ENCODE results near the gene FMN1. TPM values are rescaled to one million over a fixed set of nuclear protein-coding genes. Genes with fewer than 3 reads are reported as not detected.
A peak's percentile ranks its signal among the peaks of the same experiment; 100 is the strongest.

FMN1 gene
- total RNA-seq, 1 donor from 2014 or later: 12.0 TPM

DNA sequence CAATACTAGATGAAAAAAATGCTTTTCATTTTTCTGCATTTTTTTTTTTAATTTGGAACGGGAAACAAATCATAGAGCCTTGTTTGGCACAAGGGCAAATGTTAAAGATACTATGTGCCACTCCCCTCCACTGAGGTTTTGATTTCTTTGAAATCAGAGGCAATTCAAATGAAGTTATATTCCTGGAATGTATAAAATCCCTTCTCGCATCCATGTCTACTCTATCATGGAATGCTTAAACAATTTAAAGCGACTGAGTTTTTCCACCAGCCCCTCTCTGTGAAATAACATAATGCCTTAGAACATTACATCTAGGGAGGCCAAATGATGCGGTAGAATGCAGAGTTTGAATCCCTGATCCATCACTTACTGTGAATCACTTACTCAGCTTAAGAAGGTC lies 69.7 kb downstream of the FMN1 start:
- DNase-seq (ENCODE audit: low spot score): no peak

GRCh38 chr15:33124279-33124678 lies 70.2 kb downstream of the FMN1 start:
- no peak for DNase-seq (ENCODE audit: low spot score)

DNA sequence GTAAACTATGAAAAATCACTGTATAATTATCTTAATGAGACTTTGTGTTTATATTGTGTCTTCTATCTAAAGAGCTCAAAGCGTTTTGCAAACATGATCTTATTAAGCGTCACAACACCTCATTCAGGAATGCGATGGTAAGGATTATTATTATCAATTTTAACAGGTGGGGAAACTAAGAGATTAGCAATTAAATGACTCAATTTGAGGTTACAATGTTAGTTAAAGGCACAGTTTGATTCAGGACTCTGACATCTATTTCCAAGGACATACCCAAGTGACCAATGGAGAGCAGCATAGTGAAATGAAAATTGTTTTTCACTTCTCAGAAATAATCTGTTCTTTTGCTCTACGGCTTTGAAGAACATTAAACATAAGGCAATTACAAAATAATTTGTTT lies 74.6 kb downstream of the FMN1 start:
- DNase-seq (ENCODE audit: low spot score): no peak

- no peak for DNase-seq (ENCODE audit: low spot score)
Measured at GRCh38 chr15:33119273-33119672, 75.2 kb downstream of the FMN1 start.

DNA sequence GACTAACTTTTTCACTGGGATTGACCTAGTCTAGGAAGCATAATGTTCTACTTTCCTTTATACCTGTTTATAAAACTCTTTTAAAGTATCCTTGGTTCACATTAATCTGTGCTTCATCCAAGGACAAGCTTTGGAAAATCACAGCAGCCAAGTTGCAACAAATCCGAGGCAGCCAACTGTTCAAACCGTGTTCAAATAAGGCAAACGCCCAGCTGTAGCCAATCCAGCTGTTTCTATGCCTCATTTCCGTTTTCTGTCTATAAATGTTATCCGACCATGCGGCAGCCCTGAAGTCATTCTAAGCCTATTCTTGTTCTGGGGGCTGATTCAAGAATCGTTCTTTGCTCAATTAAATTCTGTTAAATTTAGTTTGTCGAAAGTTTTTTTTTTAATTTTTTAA lies 78.3 kb downstream of the FMN1 start:
- DNase-seq (ENCODE audit: low spot score): no peak

- no peak for DNase-seq (ENCODE audit: low spot score)
Measured at GRCh38 chr15:33115191-33115861, 79.2 kb downstream of the FMN1 start.

DNA sequence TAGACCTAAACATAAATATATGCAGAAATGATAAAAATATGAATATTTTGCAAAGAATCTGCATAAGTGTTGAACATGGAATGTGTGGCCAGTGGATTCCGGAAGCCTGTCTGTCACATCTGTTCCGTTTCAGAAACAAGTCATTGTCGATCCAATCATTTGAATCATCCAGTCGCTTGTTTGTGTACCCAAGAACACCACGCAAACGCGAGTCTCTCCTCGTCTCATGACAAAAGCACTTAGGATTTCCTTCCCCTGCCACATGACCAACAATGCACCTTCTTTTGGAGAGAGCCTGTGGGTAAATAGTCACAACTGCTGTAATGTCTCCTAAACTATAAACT lies 80.2 kb downstream of the FMN1 start:
- no peak for DNase-seq (ENCODE audit: low spot score)

DNA sequence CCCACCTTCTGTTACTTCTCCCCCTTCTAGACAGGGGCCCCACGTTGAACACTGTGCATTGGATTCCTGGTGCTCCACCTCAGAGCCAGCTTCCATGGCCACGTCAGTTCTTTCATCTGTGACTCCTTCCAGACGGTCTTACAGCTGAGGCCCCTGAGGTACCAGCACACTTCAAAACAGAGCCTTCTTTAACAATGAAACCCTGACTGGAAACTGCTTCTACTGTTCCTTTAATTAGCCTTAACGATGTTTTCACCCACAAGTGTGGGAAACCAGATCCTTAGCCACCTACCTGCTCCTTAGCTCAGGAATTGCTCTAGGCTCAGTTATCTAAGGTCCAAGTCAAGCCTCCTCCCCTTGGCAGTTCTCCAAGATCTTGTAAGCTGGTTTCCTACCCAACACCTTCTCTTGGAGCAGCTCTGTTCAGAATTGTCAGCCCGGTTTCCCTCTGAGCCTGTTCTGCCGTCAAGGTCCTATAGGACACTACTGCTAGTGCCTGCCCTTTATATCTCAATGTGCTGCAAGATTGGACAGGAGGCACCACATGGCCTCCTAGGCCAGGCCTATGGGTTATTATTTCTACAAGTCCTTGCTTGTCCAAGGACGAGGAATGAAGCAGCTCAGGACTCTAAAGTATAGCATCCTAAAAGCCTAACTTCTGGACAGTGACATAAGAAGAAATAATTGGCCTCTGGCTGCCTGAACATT lies 80.7 kb downstream of the FMN1 start:
- no peak for DNase-seq (ENCODE audit: low spot score)

DNA sequence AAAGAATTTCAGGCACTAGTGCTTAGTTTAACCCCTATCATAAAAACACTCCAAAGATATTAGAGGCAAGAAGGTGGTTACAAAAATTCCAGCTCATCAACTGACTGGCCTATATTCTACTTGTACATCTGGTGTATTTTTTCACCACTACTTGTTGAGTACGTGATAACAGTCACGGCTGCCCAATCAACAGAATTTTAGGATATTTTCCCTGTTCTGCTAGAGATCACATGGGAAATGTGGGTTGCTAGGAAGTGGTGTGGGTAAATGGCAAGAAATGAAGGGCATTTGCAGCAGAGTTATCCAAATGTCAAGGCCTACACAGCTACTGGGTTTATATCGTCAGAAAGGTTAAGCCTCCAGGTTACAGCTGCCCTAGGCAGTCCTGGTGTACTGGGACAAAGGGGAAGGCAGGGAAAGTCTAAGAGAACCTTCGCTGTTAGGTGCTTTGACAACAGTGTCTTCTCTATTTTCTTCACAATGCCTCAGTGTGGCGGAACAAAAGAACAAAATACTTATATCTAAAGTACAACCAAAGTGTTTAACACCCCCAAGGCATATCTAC lies 81.9 kb downstream of the FMN1 start:
- no peak for DNase-seq (ENCODE audit: low spot score)

GRCh38 chr15:33111041-33111451 lies 83.5 kb downstream of the FMN1 start:
- no peak for DNase-seq (ENCODE audit: low spot score)

GRCh38 chr15:33109345-33109744 lies 85.2 kb downstream of the FMN1 start:
- no peak for DNase-seq (ENCODE audit: low spot score)

DNA sequence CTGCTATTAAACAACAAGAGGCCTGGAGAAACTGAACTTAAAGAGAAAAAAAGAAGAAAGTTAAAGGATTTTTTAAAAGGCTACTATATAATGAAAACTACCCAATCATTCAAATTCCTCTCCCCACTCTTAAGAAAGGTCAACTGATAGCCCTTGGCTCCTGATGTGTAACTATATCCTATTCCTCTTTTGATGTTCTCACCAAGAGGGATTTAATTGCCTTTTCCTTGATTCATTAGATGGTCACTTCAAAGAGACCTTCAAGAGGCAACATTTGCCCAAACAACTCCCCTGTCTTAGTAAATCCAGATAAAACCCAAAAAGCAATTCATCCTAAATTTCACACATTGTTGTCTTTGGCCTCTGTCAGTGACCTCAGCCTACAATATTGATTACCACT lies 86.0 kb downstream of the FMN1 start:
- no peak for DNase-seq (ENCODE audit: low spot score)

DNA sequence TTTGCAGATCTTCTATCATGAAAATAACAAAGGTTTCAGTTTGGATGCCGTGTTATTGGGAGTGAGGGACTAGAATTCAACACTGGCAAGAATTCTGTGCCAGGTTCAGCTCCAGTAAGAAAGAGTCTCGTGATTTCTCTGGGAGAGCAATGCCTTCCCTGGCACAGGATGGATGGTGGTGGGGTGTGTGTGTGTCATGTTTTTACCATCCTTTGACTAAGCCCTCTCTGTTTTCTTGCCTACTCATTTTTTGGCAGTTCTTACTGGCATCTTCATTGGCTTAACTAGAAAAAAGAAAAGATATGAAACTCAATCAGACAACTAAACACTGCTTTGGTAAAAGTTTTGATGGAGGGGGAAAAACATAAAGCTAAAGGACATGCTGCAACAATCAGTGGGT lies 86.6 kb downstream of the FMN1 start:
- DNase-seq (ENCODE audit: low spot score): no peak

GRCh38 chr15:33104212-33104611 lies 90.3 kb downstream of the FMN1 start:
- no peak for DNase-seq (ENCODE audit: low spot score)

DNA sequence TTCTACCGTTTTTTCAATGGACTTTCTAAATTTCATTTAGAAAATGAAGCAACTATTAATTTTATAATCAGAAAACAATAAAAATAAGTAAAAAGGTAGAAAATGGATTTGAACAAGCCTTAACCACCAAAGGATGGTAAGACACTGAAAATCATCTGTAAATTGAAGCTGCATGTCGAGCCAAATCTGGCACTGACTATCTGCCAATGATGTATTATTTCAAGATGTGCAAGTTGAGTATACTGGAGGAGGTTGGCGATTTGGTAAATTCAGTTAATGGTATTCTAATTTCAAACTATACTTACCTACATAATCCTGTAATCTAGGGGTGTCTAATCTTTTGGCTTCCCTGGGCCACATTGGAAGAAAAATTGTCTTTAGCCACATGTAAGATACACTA lies 93.5 kb downstream of the FMN1 start:
- DNase-seq (ENCODE audit: low spot score): no peak

GRCh38 chr15:33100314-33100713 lies 94.2 kb downstream of the FMN1 start:
- DNase-seq (ENCODE audit: low spot score): no peak

GRCh38 chr15:33099739-33100138 lies 94.8 kb downstream of the FMN1 start:
- DNase-seq (ENCODE audit: low spot score): no peak

GRCh38 chr15:33099213-33099612 lies 95.3 kb downstream of the FMN1 start:
- no peak for DNase-seq (ENCODE audit: low spot score)

DNA sequence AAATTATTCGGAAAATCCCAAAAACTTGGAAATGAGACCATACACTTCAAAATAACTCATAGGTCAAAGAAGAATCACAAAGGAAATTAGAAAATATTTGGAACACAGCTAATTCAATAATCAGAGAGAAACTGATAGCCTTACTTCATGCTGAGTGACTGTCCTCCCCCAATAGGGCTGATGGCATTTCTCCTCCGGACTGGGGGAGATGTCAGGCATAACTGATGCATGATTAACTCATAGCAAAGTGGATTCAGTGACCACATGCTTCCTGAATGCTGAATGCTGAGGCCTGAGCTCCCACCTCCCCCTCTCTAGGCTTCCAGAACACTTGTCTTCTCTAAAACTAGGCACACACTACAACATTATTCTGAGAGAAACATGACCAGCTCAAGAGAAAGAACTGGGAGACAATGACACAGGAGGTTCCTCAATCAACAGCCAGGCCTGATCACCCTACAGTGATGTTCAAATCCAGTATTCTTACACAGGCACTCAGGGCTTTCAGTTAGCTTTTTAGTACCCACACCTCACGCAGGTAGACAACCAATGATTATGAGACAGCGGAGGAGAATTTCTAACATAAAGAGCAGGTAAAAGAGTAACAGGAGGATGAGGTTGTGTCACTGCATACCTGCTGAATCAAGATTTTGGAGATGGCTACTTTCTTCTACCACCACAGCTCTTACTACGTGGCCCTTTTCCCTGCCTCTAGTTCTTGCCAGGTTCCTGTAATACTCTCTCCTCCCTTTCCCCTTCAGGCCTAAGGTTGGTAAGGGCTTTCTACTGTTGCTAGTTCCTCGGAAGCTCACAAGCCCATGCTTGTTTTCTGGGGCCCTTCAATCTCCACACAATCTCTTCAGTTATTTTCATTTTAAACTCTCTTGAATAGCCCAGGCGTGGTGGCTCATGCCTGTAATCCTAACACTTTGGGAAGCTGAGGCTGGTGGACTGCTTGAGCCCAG lies 96.1 kb downstream of the FMN1 start:
- DNase-seq (ENCODE audit: low spot score): no peak

- no peak for DNase-seq (ENCODE audit: low spot score)
Measured at GRCh38 chr15:33096134-33096533, 98.4 kb downstream of the FMN1 start.

- no peak for DNase-seq (ENCODE audit: low spot score)
Measured at GRCh38 chr15:33095641-33096040, 98.9 kb downstream of the FMN1 start.

DNA sequence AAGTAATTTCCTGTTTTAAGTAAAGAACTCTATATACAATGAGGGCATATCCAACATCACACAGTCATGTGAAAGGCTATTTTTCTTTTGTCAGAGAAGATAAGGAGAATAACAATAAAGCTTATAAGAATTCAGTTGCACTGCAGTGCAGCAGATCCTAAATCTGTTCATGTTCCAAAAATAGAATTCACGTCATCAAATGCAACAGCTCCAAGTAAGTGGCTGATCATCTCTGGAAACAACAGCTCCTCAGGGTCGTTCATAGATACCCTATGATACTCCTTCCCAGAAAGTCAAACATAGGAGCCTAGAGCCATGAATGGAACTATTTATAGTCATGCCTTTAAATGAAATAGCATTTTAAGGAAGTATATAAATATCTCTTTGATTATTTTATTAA lies 100.2 kb downstream of the FMN1 start:
- DNase-seq (ENCODE audit: low spot score): peak; percentile 11
